22Rv1 (cell line): ENCODE measurements around the gene MTOR.

ENCODE experiments used
- ZFX ChIP-seq: fragments of 450-650 bp; IDR thresholded peaks from 2 replicates; pipeline ENCODE4 v1.6.1; 2017; ENCODE audit warnings: antibody characterized with exemption, borderline replicate concordance
- TF ChIP-seq, protein P1 (sequence below): fragments of 450-650 bp; IDR thresholded peaks from 2 replicates; pipeline ENCODE4 v1.5.1; 2017; ENCODE audit warnings: mild to moderate bottlenecking

DNA sequence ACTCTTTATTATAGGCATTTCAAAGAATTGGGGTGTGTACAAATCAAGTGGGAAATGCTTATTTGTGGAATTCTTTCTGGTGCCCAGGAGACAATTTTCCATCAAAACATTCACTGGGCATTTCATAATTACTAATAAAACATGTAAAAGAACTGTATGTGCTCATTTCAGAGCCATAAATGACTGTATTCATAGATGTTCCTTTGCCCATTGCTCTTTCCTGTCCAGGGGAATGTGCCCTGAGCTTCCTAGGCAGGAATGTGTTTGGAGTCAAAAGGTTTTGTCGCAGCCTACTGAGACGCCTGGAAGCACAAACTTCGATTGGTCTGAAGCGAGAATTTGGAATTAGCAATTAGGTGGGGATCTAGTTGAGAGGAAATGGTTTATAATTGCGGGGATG, 119.0 kb downstream of the MTOR start:
- TF ChIP-seq, protein P1, sequence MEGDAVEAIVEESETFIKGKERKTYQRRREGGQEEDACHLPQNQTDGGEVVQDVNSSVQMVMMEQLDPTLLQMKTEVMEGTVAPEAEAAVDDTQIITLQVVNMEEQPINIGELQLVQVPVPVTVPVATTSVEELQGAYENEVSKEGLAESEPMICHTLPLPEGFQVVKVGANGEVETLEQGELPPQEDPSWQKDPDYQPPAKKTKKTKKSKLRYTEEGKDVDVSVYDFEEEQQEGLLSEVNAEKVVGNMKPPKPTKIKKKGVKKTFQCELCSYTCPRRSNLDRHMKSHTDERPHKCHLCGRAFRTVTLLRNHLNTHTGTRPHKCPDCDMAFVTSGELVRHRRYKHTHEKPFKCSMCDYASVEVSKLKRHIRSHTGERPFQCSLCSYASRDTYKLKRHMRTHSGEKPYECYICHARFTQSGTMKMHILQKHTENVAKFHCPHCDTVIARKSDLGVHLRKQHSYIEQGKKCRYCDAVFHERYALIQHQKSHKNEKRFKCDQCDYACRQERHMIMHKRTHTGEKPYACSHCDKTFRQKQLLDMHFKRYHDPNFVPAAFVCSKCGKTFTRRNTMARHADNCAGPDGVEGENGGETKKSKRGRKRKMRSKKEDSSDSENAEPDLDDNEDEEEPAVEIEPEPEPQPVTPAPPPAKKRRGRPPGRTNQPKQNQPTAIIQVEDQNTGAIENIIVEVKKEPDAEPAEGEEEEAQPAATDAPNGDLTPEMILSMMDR, result no peak
- no peak for TF ChIP-seq ZFX
